Heart left ventricle (tissue), 16 donors: ENCODE data around the gene CASS4. TPM values are rescaled to one million over a fixed set of nuclear protein-coding genes. Genes with fewer than 3 reads are reported as not detected.

Experiments
- ATAC-seq, 4 donors: fragments of 200-7000 bp; cut with Tn5 transposase; one replicate each; pipeline ENCODE4 v1.9.1; 2020 to 2022; ENCODE audit warnings: moderate library complexity in 4 of 4, mild to moderate bottlenecking in 3 of 4, moderate number of reproducible peaks in 1 of 4
- DNase-seq, 5 donors: peaks; one replicate each; pipeline ENCODE4 v3.0.0-alpha.2; 2020
- H3K27ac ChIP-seq, 12 donors: fragments of 200-600 bp; sonication (generic) in 4 of 12; one replicate each; pipeline versions ENCODE4 v1.5.0 to v1.8.0; 2016 to 2022; ENCODE audit warnings: mild to moderate bottlenecking in 2 of 12
- H3K27me3 ChIP-seq, 9 donors: fragments of 200-600 bp; sonication (generic) in 2 of 9; one replicate each; pipeline versions ENCODE4 v1.5.1 to v1.8.0; 2016 to 2022; ENCODE audit warnings: mild to moderate bottlenecking in 3 of 9
- H3K36me3 ChIP-seq, 9 donors: fragments of 200-600 bp; sonication (generic) in 2 of 9; one replicate each; pipeline versions ENCODE4 v1.5.0 to v1.8.0; 2018 to 2022; ENCODE audit warnings: mild to moderate bottlenecking in 2 of 9
- H3K4me1 ChIP-seq, 12 donors: fragments of 200-600 bp; sonication (generic) in 4 of 12; one replicate each; pipeline versions ENCODE4 v1.5.0 to v1.8.0; 2016 to 2022; ENCODE audit warnings: mild to moderate bottlenecking in 3 of 12
- H3K4me3 ChIP-seq, 12 donors: fragments of 200-600 bp; sonication (generic) in 4 of 12; one replicate each; pipeline versions ENCODE4 v1.5.0 to v1.8.0; 2017 to 2022; ENCODE audit warnings: mild to moderate bottlenecking in 9 of 12, moderate library complexity in 4 of 12
- H3K9me3 ChIP-seq, 12 donors: fragments of 200-600 bp; sonication (generic) in 4 of 12; one replicate each; pipeline versions ENCODE4 v1.5.0 to v1.8.0; 2016 to 2022; ENCODE audit warnings: mild to moderate bottlenecking in 1 of 12
- POLR2A ChIP-seq, 2 donors: fragments of 450-650 bp; IDR thresholded peaks; one replicate each; pipeline ENCODE4 v1.6.1; 2017; ENCODE audit warnings: antibody characterized with exemption in 2 of 2, mild to moderate bottlenecking in 2 of 2, moderate library complexity in 2 of 2
- WGBS, 4 donors: extraction: QIAGEN DNeasy Blood & Tissue Kit in 2 of 4; methylation state at CpG; one replicate each; pipeline versions ENCODE4 v1.1.5 to v1.1.7; 2013 to 2018; 5-methylcytosine and 5-hydroxymethylcytosine counted together
- intact Hi-C, 10 donors: fragments of 100-400 bp; cut with DNase I; formaldehyde crosslinking; loops; one replicate each; pipeline versions ENCODE4 v1.11.1 to v1.14.2; 2022
- polyA plus RNA-seq, 2 donors: library from polyadenylated mRNA; stranded (reverse); fragments of 200-250 nt; gene quantifications; one replicate each; pipeline ENCODE4 v1.2.3, GENCODE V29; 2013
- total RNA-seq, 9 donors: library from RNA; depleted of rRNA in 2 of 9; stranded (reverse); fragments of >200 nt in 2 of 9; fragmentation: NEBNext Ultra II Directional in 3 of 9; extraction: Animal tissue kit (Norgen Biotek cat#: 25700) in 3 of 9; gene quantifications; one replicate each; pipeline versions ENCODE4 v1.1.0 to v1.2.4, GENCODE V29; 2016 to 2023
- TF ChIP-seq, protein P1 (sequence below), 12 donors: fragments of 200-600 bp; sonication (generic) in 4 of 12; IDR thresholded peaks; one replicate each; pipeline versions ENCODE4 v1.5.0 to v1.8.0; 2018 to 2022; ENCODE audit warnings: antibody characterized with exemption in 12 of 12, mild to moderate bottlenecking in 5 of 12
- donor health status: ischemic (EF 13 %, LVEDD 7.1; RV severe dilation, severe dysfunction).
- donor health status: healthy with polysubstance abuse.
- donor health status: DM: no; HTN: yes; CAD: no.
- donor health status: DM: no; HTN: no; CAD: no.
- donor health status: ischemic (EF 25% LVEDD 6.9; RV normal size, moderate dysfunction).
- donor health status: ischemic (EF 25% LVEDD 5.7; RV mildly dilated, moderate dysfunction).
- donor health status: healthy.
- donor health status: DM: yes; HTN: yes; CAD: no.
- donor health status: ischemic (EF 35%, LVEDD 5.7; RV mildly dilated, moderate dysfunction).
- donor health status: nonischemic (EF 11% LVEDD 7.7; RV severe dilation, severe dysfunction).
- donor health status: DM: yes; HTN: yes; CAD: no.
- donor health status: PGD.
- donor health status: ischemic (EF 29% LVEDD 5.4; RV normal size, mild dysfunction).
- donor health status: nonischemic (EF 23%, LVEDD 6.1; RV moderate dilation, normal function).

The CASS4 gene
- total and polyA plus RNA-seq, 11 donors, result 0.07 to 3.8 (median 0.49) TPM

GRCh38 chr20:56391596-56392131 lies 20.4 kb upstream of the CASS4 start:
- DNase-seq, result no peak
- H3K27me3 ChIP-seq, result no peaks in the 10 kb centered on the region
- H3K4me3 ChIP-seq, result peak overlapping the region; percentile 64 to 93 (median 80)
- intact Hi-C loops, result loop anchor here in 7 of 10 donors (1.0 to 10.0 kb wide), 7 partner anchors 32 to 183 kb away; partner anchors contain the start of genes RTF2 (in 6 of the 7) and FAM210B (in 2 of the 7)
- TF ChIP-seq, protein P1, sequence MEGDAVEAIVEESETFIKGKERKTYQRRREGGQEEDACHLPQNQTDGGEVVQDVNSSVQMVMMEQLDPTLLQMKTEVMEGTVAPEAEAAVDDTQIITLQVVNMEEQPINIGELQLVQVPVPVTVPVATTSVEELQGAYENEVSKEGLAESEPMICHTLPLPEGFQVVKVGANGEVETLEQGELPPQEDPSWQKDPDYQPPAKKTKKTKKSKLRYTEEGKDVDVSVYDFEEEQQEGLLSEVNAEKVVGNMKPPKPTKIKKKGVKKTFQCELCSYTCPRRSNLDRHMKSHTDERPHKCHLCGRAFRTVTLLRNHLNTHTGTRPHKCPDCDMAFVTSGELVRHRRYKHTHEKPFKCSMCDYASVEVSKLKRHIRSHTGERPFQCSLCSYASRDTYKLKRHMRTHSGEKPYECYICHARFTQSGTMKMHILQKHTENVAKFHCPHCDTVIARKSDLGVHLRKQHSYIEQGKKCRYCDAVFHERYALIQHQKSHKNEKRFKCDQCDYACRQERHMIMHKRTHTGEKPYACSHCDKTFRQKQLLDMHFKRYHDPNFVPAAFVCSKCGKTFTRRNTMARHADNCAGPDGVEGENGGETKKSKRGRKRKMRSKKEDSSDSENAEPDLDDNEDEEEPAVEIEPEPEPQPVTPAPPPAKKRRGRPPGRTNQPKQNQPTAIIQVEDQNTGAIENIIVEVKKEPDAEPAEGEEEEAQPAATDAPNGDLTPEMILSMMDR (IDR thresholded peaks at IDR 0.05), result no peak
- TF ChIP-seq POLR2A (IDR thresholded peaks at IDR 0.05), result no peak
- H3K4me1 ChIP-seq, result peaks cover 0 to 32% (median 20%) of the 10 kb centered on the region in 12 donors
- H3K36me3 ChIP-seq, result peaks cover 0 to 34% (median 14%) of the 10 kb centered on the region in 9 donors
- ATAC-seq, result peak; percentile 5 to 39 (median 34)
- 0 to 1% (median 1%) methylated on average over 26 to 29 of the region's 29 CpGs for WGBS, 4 donors
- H3K9me3 ChIP-seq, result no peaks in the 10 kb centered on the region
- H3K27ac ChIP-seq, result peak overlapping the region; percentile 61 to 94 (median 88)

- peak; percentile 98 to 99 (median 98) for ATAC-seq
- Histone ChIP-seq H3K4me1 (peaks cover 0 to 32% (median 20%) of the 10 kb centered on the region in 12 donors), H3K27me3 (no peaks in the 10 kb centered on the region), H3K36me3 (peaks cover 0 to 35% (median 21%) of the 10 kb centered on the region in 9 donors), H3K9me3 (no peaks in the 10 kb centered on the region), H3K27ac (peak within 1 kb of the TSS; percentile 61 to 94 (median 88)), H3K4me3 (peak within 1 kb of the TSS; percentile 64 to 93 (median 80))
- 0% methylated on average over 43 to 53 of the region's 53 CpGs for WGBS, 4 donors
- intact Hi-C loops, result loop anchor here in 7 of 10 donors (1.0 to 10.0 kb wide), 7 partner anchors 33 to 182 kb away; partner anchors contain the start of genes RTF2 (in 6 of the 7) and FAM210B (in 2 of the 7)
- peak in 1 of 2 donors; percentile 38 for TF ChIP-seq POLR2A (IDR thresholded peaks at IDR 0.05)
- TF ChIP-seq, protein P1 (IDR thresholded peaks at IDR 0.05), result no peak
- DNase-seq, result peak; percentile 99 to 100 (median 100)
Observed at GRCh38 chr20:56392132-56392880, 19.8 kb upstream of the CASS4 start, which contains the start of the genes AURKA and CSTF1. Gene AURKA (minus strand): TSS chr20:56392215. CDS start chr20:56388197, 4,018 bp downstream. Gene CSTF1 (plus strand): TSS chr20:56392645. CDS start chr20:56395553, 2,908 bp downstream.

DNA sequence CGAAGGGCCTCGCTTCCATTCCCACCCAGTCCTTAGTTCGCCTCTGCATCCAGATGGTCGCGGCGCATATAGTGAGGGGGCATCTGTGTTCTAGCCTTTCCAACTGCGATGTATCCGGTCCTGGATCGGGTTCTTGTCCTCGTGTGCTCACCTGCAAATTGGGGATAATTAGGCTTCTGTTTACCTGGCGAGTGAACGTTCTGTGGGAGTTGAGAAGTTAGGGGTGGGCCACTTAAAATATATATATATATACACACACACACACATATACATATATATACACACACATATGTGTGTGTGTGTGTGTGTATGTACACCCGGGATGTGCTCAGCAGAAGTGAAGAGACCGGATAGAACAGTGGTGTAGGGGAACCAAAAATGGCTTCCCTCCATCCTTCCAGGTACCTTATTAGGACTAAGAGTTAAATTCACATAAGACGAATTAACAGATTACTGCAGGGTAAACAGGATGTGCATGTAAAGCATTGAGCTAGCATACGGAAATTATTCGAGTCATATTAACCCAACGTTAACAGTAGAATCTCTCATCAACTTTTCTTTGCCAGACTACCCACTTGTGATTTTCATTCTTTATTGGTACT lies 19.1 kb upstream of the CASS4 start:
- DNase-seq (no peak), ATAC-seq (peak in 1 of 4 donors; percentile 14)
- intact Hi-C loops, result loop anchor here in 7 of 10 donors (1.0 to 10.0 kb wide), 7 partner anchors 34 to 182 kb away; partner anchors contain the start of genes RTF2 (in 6 of the 7) and FAM210B (in 2 of the 7)
- Histone ChIP-seq H3K27me3 (no peaks in the 10 kb centered on the region), H3K4me1 (peaks cover 0 to 32% (median 20%) of the 10 kb centered on the region in 12 donors), H3K9me3 (no peaks in the 10 kb centered on the region), H3K27ac (peak overlapping the region; percentile 61 to 94 (median 88)), H3K36me3 (peaks cover 0 to 36% (median 28%) of the 10 kb centered on the region in 9 donors), H3K4me3 (peak overlapping the region; percentile 64 to 93 (median 80))
- whole genome bisulfite sequencing, 4 donors, result 2 to 3% (median 2%) methylated on average over 16 to 18 of the region's 18 CpGs
- no peak for TF ChIP-seq POLR2A (IDR thresholded peaks at IDR 0.05)
- TF ChIP-seq, protein P1 (IDR thresholded peaks at IDR 0.05), result no peak
